Loucy (cell line): ENCODE data around the gene NECTIN2.
"Not testable (repeated sequence)": the region's sequence is repeated elsewhere in the genome, so short reads cannot be mapped to it uniquely, and the experiment has no call there.

ENCODE experiments used
- H2AFZ ChIP-seq: fragments of 200-600 bp; sonication (generic); 2 replicates; pipeline ENCODE4 v1.6.0; 2016; ENCODE audit warnings: antibody characterized with exemption, mild to moderate bottlenecking, low read length, moderate library complexity
- H3F3A ChIP-seq: fragments of 200-600 bp; 2 replicates; pipeline ENCODE4 v1.6.0; 2016; ENCODE audit warnings: antibody characterized with exemption, low read depth, mild to moderate bottlenecking
- H3K27me3 ChIP-seq: fragments of 200-600 bp; sonication (generic); 2 replicates; pipeline ENCODE4 v1.6.1; 2014; ENCODE audit warnings: low read length, mild to moderate bottlenecking; ENCODE audit not compliant: insufficient read depth, poor library complexity, severe bottlenecking
- H3K36me3 ChIP-seq: fragments of 200-600 bp; sonication (generic); 2 replicates; pipeline ENCODE4 v1.6.1; 2016; ENCODE audit warnings: low read length; ENCODE audit not compliant: insufficient read depth
- H3K4me1 ChIP-seq: fragments of 200-600 bp; sonication (generic); 2 replicates; pipeline ENCODE4 v1.5.1; 2014; ENCODE audit warnings: low read length, mild to moderate bottlenecking; ENCODE audit not compliant: insufficient read depth, poor library complexity, severe bottlenecking
- H3K4me2 ChIP-seq: fragments of 200-600 bp; sonication (generic); 2 replicates; pipeline ENCODE4 v1.6.0; 2014; ENCODE audit warnings: antibody characterized with exemption, low read length, low read depth, mild to moderate bottlenecking; ENCODE audit not compliant: poor library complexity, severe bottlenecking
- H3K4me3 ChIP-seq: fragments of 200-600 bp; sonication (generic); 2 replicates; pipeline ENCODE4 v1.5.1; 2014; ENCODE audit warnings: low read length, mild to moderate bottlenecking, mixed read lengths; ENCODE audit not compliant: poor library complexity, severe bottlenecking
- H3K79me2 ChIP-seq: fragments of 200-600 bp; sonication (generic); 2 replicates; pipeline ENCODE4 v1.6.1; 2014; ENCODE audit warnings: low read length; ENCODE audit not compliant: insufficient read depth
- H3K9ac ChIP-seq: fragments of 200-600 bp; sonication (generic); 2 replicates; pipeline ENCODE4 v1.6.0; 2014; ENCODE audit warnings: mild to moderate bottlenecking, low read depth, low read length, moderate library complexity; ENCODE audit not compliant: poor library complexity, severe bottlenecking
- H3K9me2 ChIP-seq: fragments of 200-600 bp; sonication (generic); replicated peaks from 2 replicates; pipeline ENCODE4 v1.6.1; 2016; ENCODE audit warnings: low read depth, low read length, mixed read lengths
- H3K9me3 ChIP-seq: fragments of 200-600 bp; sonication (generic); 2 replicates; pipeline ENCODE4 v1.6.1; 2014; ENCODE audit warnings: mild to moderate bottlenecking, antibody characterized with exemption, low read length, low read depth; ENCODE audit not compliant: insufficient read depth
- H4K20me1 ChIP-seq: fragments of 200-600 bp; sonication (generic); 2 replicates; pipeline ENCODE4 v1.6.0; 2014; ENCODE audit warnings: antibody characterized with exemption, low read length, mild to moderate bottlenecking; ENCODE audit not compliant: insufficient read depth, poor library complexity, severe bottlenecking
- EZH2phosphoT487 ChIP-seq: fragments of 200-600 bp; IDR thresholded peaks from 2 replicates; pipeline ENCODE4 v1.6.1; 2018; ENCODE audit warnings: antibody characterized with exemption, mild to moderate bottlenecking, moderate library complexity, borderline replicate concordance
- TF ChIP-seq, protein P1 (sequence below): fragments of 200-600 bp; sonication (generic); conservative IDR thresholded peaks from 2 replicates; pipeline ENCODE4 v1.5.1; 2014; ENCODE audit warnings: mild to moderate bottlenecking, antibody characterized with exemption, low read length

NECTIN2 gene

DNA sequence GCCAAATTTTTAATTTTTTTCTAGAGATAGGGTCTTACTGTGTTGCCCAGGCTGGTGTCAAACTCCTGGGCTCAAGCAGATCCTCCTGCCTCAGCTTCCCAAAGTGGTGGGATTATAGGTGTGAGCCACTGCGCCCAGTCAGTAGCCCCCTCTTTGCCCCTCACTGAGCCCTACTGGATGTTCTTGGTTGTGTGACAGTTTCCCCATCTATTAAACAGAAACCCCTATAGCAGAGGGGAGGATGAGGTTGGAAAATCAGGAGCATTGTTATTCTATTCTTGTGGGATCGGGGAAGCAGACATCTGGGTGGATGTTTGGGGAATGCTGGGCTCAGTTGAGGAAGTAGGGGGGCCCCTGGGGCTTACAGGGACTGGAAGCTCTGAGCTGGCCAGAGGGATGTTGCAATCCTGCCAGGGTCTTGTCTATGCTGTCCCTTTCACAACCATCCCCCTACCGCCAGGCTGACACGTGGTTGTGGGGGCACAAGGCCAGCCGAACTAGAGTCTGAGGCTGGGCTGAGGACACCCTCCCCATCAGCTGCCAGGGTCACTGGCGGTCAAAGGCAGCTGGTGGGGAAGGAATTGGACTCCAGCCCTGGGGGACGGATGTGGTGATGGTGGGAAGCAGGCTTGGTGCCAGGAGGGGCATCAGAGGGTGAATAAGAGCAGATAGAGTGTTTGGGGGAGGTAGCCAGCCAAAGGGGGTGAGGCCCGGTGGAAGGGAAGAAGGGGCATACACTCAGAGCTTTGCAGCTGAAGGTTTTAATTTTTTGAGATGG is 79.2 kb downstream of the NECTIN2 start:
- Histone ChIP-seq H3K27me3 (no peaks in the 10 kb centered on the region), H3K9me3 (no peaks in the 10 kb centered on the region), H2AFZ (no peak overlapping the region), H4K20me1 (no peaks in the 10 kb centered on the region), H3K4me3 (no peak overlapping the region), H3F3A (no peaks in the 10 kb centered on the region), H3K4me1 (no peaks in the 10 kb centered on the region), H3K9me2 (no peaks in the 10 kb centered on the region), H3K4me2 (no peak overlapping the region), H3K9ac (no peak overlapping the region), H3K79me2 (no peaks in the 10 kb centered on the region), H3K36me3 (no peaks in the 10 kb centered on the region)
- TF ChIP-seq EZH2phosphoT487: no peak
- TF ChIP-seq, protein P1, sequence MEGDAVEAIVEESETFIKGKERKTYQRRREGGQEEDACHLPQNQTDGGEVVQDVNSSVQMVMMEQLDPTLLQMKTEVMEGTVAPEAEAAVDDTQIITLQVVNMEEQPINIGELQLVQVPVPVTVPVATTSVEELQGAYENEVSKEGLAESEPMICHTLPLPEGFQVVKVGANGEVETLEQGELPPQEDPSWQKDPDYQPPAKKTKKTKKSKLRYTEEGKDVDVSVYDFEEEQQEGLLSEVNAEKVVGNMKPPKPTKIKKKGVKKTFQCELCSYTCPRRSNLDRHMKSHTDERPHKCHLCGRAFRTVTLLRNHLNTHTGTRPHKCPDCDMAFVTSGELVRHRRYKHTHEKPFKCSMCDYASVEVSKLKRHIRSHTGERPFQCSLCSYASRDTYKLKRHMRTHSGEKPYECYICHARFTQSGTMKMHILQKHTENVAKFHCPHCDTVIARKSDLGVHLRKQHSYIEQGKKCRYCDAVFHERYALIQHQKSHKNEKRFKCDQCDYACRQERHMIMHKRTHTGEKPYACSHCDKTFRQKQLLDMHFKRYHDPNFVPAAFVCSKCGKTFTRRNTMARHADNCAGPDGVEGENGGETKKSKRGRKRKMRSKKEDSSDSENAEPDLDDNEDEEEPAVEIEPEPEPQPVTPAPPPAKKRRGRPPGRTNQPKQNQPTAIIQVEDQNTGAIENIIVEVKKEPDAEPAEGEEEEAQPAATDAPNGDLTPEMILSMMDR: no peak

DNA sequence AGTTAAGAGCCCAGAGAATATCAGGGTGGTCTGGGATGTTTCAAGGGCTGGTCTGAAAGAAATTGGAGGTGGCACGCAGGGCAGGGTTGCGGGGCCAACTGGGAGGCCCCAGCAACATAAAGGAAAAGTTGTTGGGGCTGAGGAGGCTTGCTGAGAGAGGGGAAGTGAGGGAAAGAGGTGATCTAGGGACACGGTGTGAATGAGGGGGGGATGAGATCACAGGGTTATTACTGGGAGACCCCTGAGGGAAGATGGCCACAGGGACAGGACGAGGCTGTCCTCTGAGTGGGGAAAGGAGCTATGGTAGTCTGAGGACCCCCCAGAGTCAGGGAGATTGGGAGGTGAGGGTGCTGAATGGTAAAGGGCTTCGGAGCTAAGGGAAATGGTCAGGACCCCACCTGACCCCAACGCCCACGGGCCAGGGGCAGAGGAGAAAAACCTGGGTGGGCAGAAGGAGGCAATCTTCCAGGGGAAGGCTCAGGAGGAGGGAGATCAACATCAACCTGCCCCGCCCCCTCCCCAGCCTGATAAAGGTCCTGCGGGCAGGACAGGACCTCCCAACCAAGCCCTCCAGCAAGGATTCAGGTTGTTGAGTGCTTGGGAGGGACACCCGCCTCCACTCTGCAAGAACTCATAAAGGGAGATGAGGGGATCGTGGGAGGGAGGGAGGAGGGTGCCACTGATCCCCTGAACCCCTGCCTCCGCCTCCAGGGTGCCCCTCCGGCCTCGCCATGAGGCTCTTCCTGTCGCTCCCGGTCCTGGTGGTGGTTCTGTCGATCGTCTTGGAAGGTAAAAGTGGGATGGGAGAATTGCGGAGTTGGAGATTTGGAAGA is 80.4 kb downstream of the NECTIN2 start:
- not testable (repeated sequence) for H3K79me2 ChIP-seq, H3K4me3 ChIP-seq, H2AFZ ChIP-seq, H3K9me2 ChIP-seq, H3K9me3 ChIP-seq, H3K4me1 ChIP-seq, H3K27me3 ChIP-seq, H3K9ac ChIP-seq, H4K20me1 ChIP-seq, H3K36me3 ChIP-seq, H3F3A ChIP-seq
- H3K4me2 ChIP-seq: peak overlapping the region; percentile 34

DNA sequence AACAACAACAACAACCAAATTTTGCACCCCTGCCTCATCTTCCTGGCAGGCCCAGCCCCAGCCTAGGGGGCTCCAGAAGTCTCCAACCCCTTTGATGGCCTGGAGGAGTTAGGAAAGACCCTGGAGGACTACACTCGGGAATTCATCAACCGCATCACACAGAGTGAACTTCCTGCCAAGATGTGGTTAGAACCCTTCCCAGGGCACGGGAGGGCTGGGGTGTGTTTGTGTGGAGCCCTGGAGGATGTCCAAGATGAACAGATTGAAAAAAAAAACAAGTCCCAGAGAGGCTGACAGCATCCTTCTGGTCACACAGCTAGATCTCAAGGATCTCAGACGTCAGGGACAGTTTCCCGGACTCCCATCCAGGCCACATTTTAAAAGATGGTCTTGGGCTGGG is 81.6 kb downstream of the NECTIN2 start:
- Histone ChIP-seq H2AFZ (no peak overlapping the region), H3K4me2 (no peak overlapping the region)
- TF ChIP-seq EZH2phosphoT487: no peak
- TF ChIP-seq, protein P1: no peak

More for the DNA sequence above, 81.6 kb downstream of the NECTIN2 start:
- no peaks in the 10 kb centered on the region for H3K4me1 ChIP-seq
- no peaks in the 10 kb centered on the region for H3K9me2 ChIP-seq
- H3K9me3 ChIP-seq: no peaks in the 10 kb centered on the region
- no peak overlapping the region for H3K9ac ChIP-seq
- no peaks in the 10 kb centered on the region for H3F3A ChIP-seq
- H3K4me3 ChIP-seq: no peak overlapping the region
- H3K79me2 ChIP-seq: no peaks in the 10 kb centered on the region
- no peaks in the 10 kb centered on the region for H3K36me3 ChIP-seq
- no peaks in the 10 kb centered on the region for H3K27me3 ChIP-seq
- no peaks in the 10 kb centered on the region for H4K20me1 ChIP-seq
